HepG2 (cell line): Measurements from ENCODE around the gene STK36. TPM values are rescaled to one million over a fixed set of nuclear protein-coding genes. Genes with fewer than 3 reads are reported as not detected.

Experiments
- ATAC-seq: fragments of 200-7000 bp; cut with Tn5 transposase; 3 replicates; pipeline ENCODE4 v1.9.1; 2020; ENCODE audit warnings: mild to moderate bottlenecking, moderate library complexity
- BruUV-seq: library from RNA; stranded (reverse); fragments of 400-500 nt; replicated peaks from 2 replicates; lab custom pipeline; 2021; lab: Mats Ljungman, UMichigan
- CTCF ChIA-PET: fragments of 300-600 bp; formaldehyde crosslinking; extraction: SDS; loops from one replicate; lab custom pipeline; 2021; ENCODE audit warnings: low total read pairs, inconsistent platforms, low intra/inter-chr PET ratio; lab: Yijun Ruan, JAX
- POLR2A ChIA-PET: fragments of 350-600 bp; sonication (Branson Sonifier 250); formaldehyde crosslinking; loops from one replicate; lab custom pipeline; 2020; ENCODE audit warnings: antibody characterized with exemption, inconsistent platforms; lab: Yijun Ruan, JAX
- DNase-seq: peaks from one replicate; pipeline ENCODE4 v3.0.0-alpha.2; 2015; ENCODE audit warnings: low spot score
- FAIRE-seq: peaks from 3 replicates; lab custom pipeline; 2011; peaks lifted over from hg19 to GRCh38; lab: Jason Lieb, UNC
- H2AFZ ChIP-seq: one replicate; pipeline ENCODE4 v1.6.1; 2011; ENCODE audit warnings: low read length, inconsistent platforms
- H3K27ac ChIP-seq: fragments of 300-600 bp; 3 replicates; pipeline ENCODE4 v1.8.0; 2011; ENCODE audit warnings: mixed run types, mild to moderate bottlenecking, mixed read lengths, low read length, inconsistent platforms; ENCODE audit not compliant: insufficient read depth; ENCODE audit errors: extremely low read length
- H3K27me3 ChIP-seq, 2 experiments: fragments of 200-600 bp in 1 of 2; 2 replicates in 1 of 2; 3 replicates in 1 of 2; pipeline versions ENCODE4 v1.6.0 to v1.8.0; 2011; ENCODE audit warnings: low read length in 2 of 2, mild to moderate bottlenecking in 2 of 2, moderate library complexity in 2 of 2, inconsistent platforms in 1 of 2; ENCODE audit not compliant: insufficient read depth in 2 of 2, control insufficient read depth in 1 of 2
- H3K36me3 ChIP-seq, 2 experiments: fragments of 200-600 bp in 1 of 2; replicated peaks in 1 of 2; 2 replicates in 1 of 2; 3 replicates in 1 of 2; pipeline versions ENCODE4 v1.5.1 to v1.8.0; 2011; ENCODE audit warnings: low read length in 2 of 2, inconsistent platforms in 1 of 2; ENCODE audit not compliant: insufficient read depth in 2 of 2, control insufficient read depth in 1 of 2
- H3K4me1 ChIP-seq: 2 replicates; pipeline ENCODE4 v1.5.1; 2012; ENCODE audit warnings: low read length, inconsistent platforms; ENCODE audit not compliant: insufficient read depth
- H3K4me2 ChIP-seq: 2 replicates; pipeline ENCODE4 v1.6.0; 2011; ENCODE audit warnings: low read depth, low read length, inconsistent platforms
- H3K4me3 ChIP-seq, 3 experiments: fragments of 200-600 bp in 1 of 3; sonication (generic), shearing (Covaris generic) in 1 of 3; replicated peaks in 1 of 3; 2 replicates each; pipeline ENCODE4 v1.5.1; 2011 to 2016; ENCODE audit warnings: low read length in 3 of 3, inconsistent platforms in 2 of 3, low read depth in 2 of 3, mild to moderate bottlenecking in 2 of 3, control low read depth in 1 of 3, mixed read lengths in 1 of 3; ENCODE audit not compliant: insufficient read depth in 1 of 3
- H3K79me2 ChIP-seq: one replicate; pipeline ENCODE4 v1.6.1; 2011; ENCODE audit warnings: low read length, inconsistent platforms; ENCODE audit not compliant: insufficient read depth
- H3K9ac ChIP-seq: 2 replicates; pipeline ENCODE4 v1.6.0; 2011; ENCODE audit warnings: mild to moderate bottlenecking, low read depth, low read length, inconsistent platforms; ENCODE audit not compliant: insufficient read depth
- H3K9me3 ChIP-seq: 2 replicates; pipeline ENCODE4 v1.5.1; 2012; ENCODE audit warnings: mild to moderate bottlenecking, low read length
- H4K20me1 ChIP-seq: 2 replicates; pipeline ENCODE4 v1.6.0; 2011; ENCODE audit warnings: inconsistent platforms, mild to moderate bottlenecking, low read length, moderate library complexity; ENCODE audit not compliant: insufficient read depth
- ATF6 ChIP-seq: sonication (generic); formaldehyde crosslinking; conservative IDR thresholded peaks from 2 replicates; pipeline ENCODE4 v1.4.0; 2020; ENCODE audit warnings: missing genetic modification reagents
- EED ChIP-seq: sonication (generic); formaldehyde crosslinking; IDR thresholded peaks from 2 replicates; pipeline ENCODE4 v1.5.0; 2020; ENCODE audit warnings: mild to moderate bottlenecking, missing genetic modification reagents
- EZH2 ChIP-seq: conservative IDR thresholded peaks from 2 replicates; pipeline ENCODE4 v1.6.1; 2012; ENCODE audit warnings: mild to moderate bottlenecking, low read depth, low read length, moderate library complexity
- MXD3 ChIP-seq: IDR thresholded peaks from 2 replicates; pipeline ENCODE4 v1.6.1; 2016; ENCODE audit warnings: mild to moderate bottlenecking, missing biosample characterization, missing genetic modification reagents
- ZBTB21 ChIP-seq: sonication (generic); formaldehyde crosslinking; IDR thresholded peaks from 2 replicates; pipeline ENCODE4 v1.4.0; 2020; ENCODE audit warnings: missing genetic modification reagents
- ZNF337 ChIP-seq: sonication (generic); formaldehyde crosslinking; IDR thresholded peaks from 2 replicates; pipeline ENCODE4 v1.5.1; 2020; ENCODE audit warnings: missing genetic modification reagents, low read depth, mild to moderate bottlenecking, borderline replicate concordance
- ZNF839 ChIP-seq: sonication (generic); formaldehyde crosslinking; IDR thresholded peaks from 2 replicates; pipeline ENCODE4 v1.4.0; 2020; ENCODE audit warnings: missing genetic modification reagents, mild to moderate bottlenecking, borderline replicate concordance
- whole genome bisulfite sequencing: methylation state at CpG from one replicate; pipeline ENCODE4 v1.1.6; 2017; ENCODE audit warnings: low lambda C conversion rate; 5-methylcytosine and 5-hydroxymethylcytosine counted together
- in situ Hi-C: cut with HindIII; loops from 2 replicates; pipeline ENCODE4 v1.10.0; 2017; ENCODE audit warnings: low pct_unique_long_range_greater_than_20kb; ENCODE audit not compliant: extremely low pct_ligation_motif_present
- intact Hi-C: fragments of 100-400 bp; cut with micrococcal nuclease; formaldehyde crosslinking; loops from one replicate; pipeline ENCODE4 v1.10.0; 2022; ENCODE audit not compliant: unreplicated experiment
- polyA plus RNA-seq, 8 experiments: library from polyadenylated mRNA; depleted of rRNA in 3 of 8; stranded (reverse) in 7 of 8; unstranded in 1 of 8; fragments of >200 nt; fragmentation: Illumina TruSeq in 4 of 8; extraction: Trizol in 4 of 8; gene quantifications; 2 replicates each; pipeline versions ENCODE4 v1.2.1 to v1.2.3, GENCODE V29; 2011 to 2016; ENCODE audit warnings: low read depth in 4 of 8, missing spikeins in 1 of 8, mixed read lengths in 1 of 8; ENCODE audit not compliant: insufficient read depth in 1 of 8
- total RNA-seq, 5 experiments: library from RNA; depleted of rRNA; stranded (reverse); fragments of >200 nt; fragmentation: Illumina TruSeq; extraction: Trizol; gene quantifications; 2 replicates each; pipeline ENCODE4 v1.2.3, GENCODE V29; 2016; ENCODE audit warnings: low read depth in 1 of 5

The STK36 gene
- total and polyA plus RNA-seq, 2 of the 13 experiments (the other 11 are each of a cell fraction or from before 2014, with no cell fraction given), result 45.9 to 83.5 TPM

GRCh38 chr2:218743068-218743467 is 71.2 kb downstream of the STK36 start:
- DNase-seq (no peak), FAIRE-seq (no peak), ATAC-seq (no peak)
- H2AFZ ChIP-seq, result no peak overlapping the region
- intact Hi-C loops, result no loop called here
- H3K4me2 ChIP-seq, result no peak overlapping the region
- ChIA-PET POLR2A (interaction anchor here (1.1 kb wide), 1 partner anchor 13 kb away, joined by 5 read pairs; no protein-coding TSS in a partner anchor), CTCF (no interaction called here)
- H3K4me1 ChIP-seq, result peaks cover 40% of the 10 kb centered on the region
- no peaks in the 10 kb centered on the region for H4K20me1 ChIP-seq
- 94% methylated on average over 6 of the region's 6 CpGs for WGBS
- H3K9ac ChIP-seq, result no peak overlapping the region
- no TSS peak for BruUV-seq
- H3K27ac ChIP-seq, result no peak overlapping the region
- no peaks in the 10 kb centered on the region for H3K27me3 ChIP-seq
- H3K36me3 ChIP-seq, result peaks cover 36 to 68% of the 10 kb centered on the region in 2 experiments
- no peaks in the 10 kb centered on the region for H3K9me3 ChIP-seq
- peaks cover 17% of the 10 kb centered on the region for H3K79me2 ChIP-seq
- H3K4me3 ChIP-seq, result no peak overlapping the region
- no peak for TF ChIP-seq ZNF337 (CRISPR knock-in tag)
- TF ChIP-seq MXD3 (CRISPR knock-in tag), result no peak
- TF ChIP-seq EED (CRISPR knock-in tag), result no peak
- TF ChIP-seq EZH2, result no peak
- no peak for TF ChIP-seq ZBTB21 (CRISPR knock-in tag)
- TF ChIP-seq ZNF839 (CRISPR knock-in tag), result no peak
- TF ChIP-seq ATF6 (CRISPR knock-in tag), result no peak
- TF ChIP-seq, all 625 proteins: peak for 0
- in situ Hi-C loops, result loop anchor here (25.0 kb wide), 1 partner anchor 94 kb away; the partner anchor contains the start of gene PRKAG3
